WERI-Rb-1 (cell line): ENCODE results near the gene TSPAN5.

Experiments
- DNase-seq: peaks from one replicate; pipeline ENCODE4 v3.0.0-alpha.2; 2020
- H3K27ac ChIP-seq: fragments of 250-450 bp; sonication (Bioruptor Pico); 2 replicates; pipeline ENCODE4 v1.5.1; 2020; ENCODE audit warnings: mild to moderate bottlenecking, moderate library complexity
- H3K27me3 ChIP-seq: fragments of 250-450 bp; sonication (Bioruptor Pico); 2 replicates; pipeline ENCODE4 v1.5.1; 2021; ENCODE audit warnings: mild to moderate bottlenecking, low read depth, moderate library complexity; ENCODE audit not compliant: insufficient read depth, severe bottlenecking
- H3K36me3 ChIP-seq: fragments of 250-450 bp; sonication (Bioruptor Pico); 2 replicates; pipeline ENCODE4 v1.5.1; 2020; ENCODE audit warnings: mild to moderate bottlenecking, moderate library complexity
- H3K4me3 ChIP-seq: 2 replicates; pipeline ENCODE4 v1.5.1; 2011; ENCODE audit warnings: low read depth, mild to moderate bottlenecking, control low read depth, low read length
- H3K9me3 ChIP-seq: fragments of 250-450 bp; sonication (Bioruptor Pico); 2 replicates; pipeline ENCODE4 v1.5.1; 2021; ENCODE audit warnings: mild to moderate bottlenecking, moderate library complexity; ENCODE audit not compliant: severe bottlenecking
- CTCF ChIP-seq: IDR thresholded peaks from 2 replicates; pipeline ENCODE4 v1.5.1; 2011; ENCODE audit warnings: low read depth, mild to moderate bottlenecking, control low read depth, inconsistent platforms, low read length

The TSPAN5 gene

GRCh38 chr4:98560321-98560720, 98.1 kb downstream of the TSPAN5 start:
- H3K36me3 ChIP-seq: no peaks in the 10 kb centered on the region
- no peaks in the 10 kb centered on the region for H3K9me3 ChIP-seq
- DNase-seq: no peak
- H3K27me3 ChIP-seq: no peaks in the 10 kb centered on the region
- TF ChIP-seq CTCF: no peak
- no peak overlapping the region for H3K27ac ChIP-seq
- no peak overlapping the region for H3K4me3 ChIP-seq

- DNase-seq: no peak
- Histone ChIP-seq H3K27me3 (no peaks in the 10 kb centered on the region), H3K9me3 (no peaks in the 10 kb centered on the region), H3K36me3 (no peaks in the 10 kb centered on the region), H3K27ac (no peak overlapping the region), H3K4me3 (no peak overlapping the region)
- TF ChIP-seq CTCF: no peak
Observed at GRCh38 chr4:98558471-98559169, 99.8 kb downstream of the TSPAN5 start.

GRCh38 chr4:98557194-98557892, 101.1 kb downstream of the TSPAN5 start:
- TF ChIP-seq CTCF: no peak
- H3K9me3 ChIP-seq: no peaks in the 10 kb centered on the region
- H3K36me3 ChIP-seq: no peaks in the 10 kb centered on the region
- no peak overlapping the region for H3K4me3 ChIP-seq
- no peak overlapping the region for H3K27ac ChIP-seq
- H3K27me3 ChIP-seq: no peaks in the 10 kb centered on the region
- DNase-seq: no peak

GRCh38 chr4:98556451-98556850, 102.0 kb downstream of the TSPAN5 start:
- Histone ChIP-seq H3K27ac (no peak overlapping the region), H3K4me3 (no peak overlapping the region), H3K9me3 (no peaks in the 10 kb centered on the region), H3K36me3 (no peaks in the 10 kb centered on the region), H3K27me3 (no peaks in the 10 kb centered on the region)
- no peak for TF ChIP-seq CTCF
- DNase-seq: no peak

- Histone ChIP-seq H3K9me3 (no peaks in the 10 kb centered on the region), H3K27me3 (no peaks in the 10 kb centered on the region), H3K36me3 (no peaks in the 10 kb centered on the region), H3K27ac (no peak overlapping the region), H3K4me3 (no peak overlapping the region)
- no peak for DNase-seq
- no peak for TF ChIP-seq CTCF
Observed at GRCh38 chr4:98555798-98556445, 102.5 kb downstream of the TSPAN5 start.
